Nephron progenitor cell (in vitro differentiated cells): Measurements from ENCODE around the gene KRTAP19-5.

Experiments
- DNase-seq: peaks from one replicate; pipeline ENCODE4 v3.0.0; 2021
- H3K27ac Mint-ChIP-seq: 2 replicates; pipeline ENCODE4 v1.8.0; 2021; ENCODE audit warnings: mild to moderate bottlenecking, moderate library complexity, mixed read lengths
- H3K27me3 Mint-ChIP-seq: 2 replicates; pipeline ENCODE4 v1.8.0; 2021; ENCODE audit warnings: mild to moderate bottlenecking, low read depth, mixed read lengths; ENCODE audit not compliant: poor library complexity
- H3K36me3 Mint-ChIP-seq: 2 replicates; pipeline ENCODE4 v1.8.0; 2021; ENCODE audit warnings: low read depth, mixed read lengths
- H3K4me1 Mint-ChIP-seq: 2 replicates; pipeline ENCODE4 v1.8.0; 2021; ENCODE audit warnings: mixed read lengths
- H3K4me3 Mint-ChIP-seq: 2 replicates; pipeline ENCODE4 v1.8.0; 2021; ENCODE audit warnings: mild to moderate bottlenecking, moderate library complexity, mixed read lengths
- H3K9me3 Mint-ChIP-seq: 2 replicates; pipeline ENCODE4 v1.8.0; 2021; ENCODE audit warnings: mild to moderate bottlenecking, moderate library complexity, mixed read lengths
- CTCF ChIP-seq: fragments of 200-600 bp; sonication (generic); IDR thresholded peaks from 2 replicates; pipeline ENCODE4 v1.5.0; 2021; ENCODE audit warnings: antibody characterized with exemption

The KRTAP19-5 gene

DNA sequence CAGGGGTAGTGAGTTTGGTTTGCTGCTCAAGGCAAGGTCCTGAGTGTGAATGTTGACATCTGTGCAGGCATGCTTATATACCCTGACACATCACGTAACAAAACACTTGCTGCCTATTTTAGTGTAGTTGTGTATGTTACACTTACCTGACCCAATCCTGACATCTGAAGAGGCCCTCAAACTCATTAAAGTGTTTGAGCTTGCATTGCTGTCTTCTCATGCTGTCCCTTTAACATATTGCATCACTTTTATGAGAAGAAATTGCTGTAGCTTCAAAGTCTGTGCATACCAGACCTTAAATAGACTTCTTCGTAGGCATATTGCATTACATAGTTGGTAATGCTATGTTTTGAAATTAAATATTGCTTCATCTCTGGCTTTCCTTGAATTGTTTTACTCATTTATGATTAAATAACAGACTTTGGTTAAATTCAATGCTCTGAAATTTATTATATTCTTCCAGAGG, 9.9 kb downstream of the KRTAP19-5 start, which contains the start of gene KRTAP19-3:
KRTAP19-3 (minus strand) TSS at position 51 of the 466 bp plus-strand sequence. CDS start 56 bp downstream, outside the sequence.
- H3K4me1 Mint-ChIP-seq = no peaks in the 10 kb centered on the region
- H3K27me3 Mint-ChIP-seq = no peaks in the 10 kb centered on the region
- no peak within 1 kb of the TSS for H3K4me3 Mint-ChIP-seq
- TF ChIP-seq CTCF = no peak
- DNase-seq = no peak
- no peak within 1 kb of the TSS for H3K27ac Mint-ChIP-seq
- H3K36me3 Mint-ChIP-seq = peaks cover 13% of the 10 kb centered on the region
- peaks cover 30% of the 10 kb centered on the region for H3K9me3 Mint-ChIP-seq

GRCh38 chr21:30487336-30487735, 14.6 kb downstream of the KRTAP19-5 start, which contains the start of gene KRTAP19-2:
Gene KRTAP19-2, minus strand, starts transcription at chr21:30487436. Its CDS starts 88 bp downstream, at chr21:30487348.
- Mint-ChIP-seq H3K36me3 (peaks cover 28% of the 10 kb centered on the region), H3K27me3 (no peaks in the 10 kb centered on the region), H3K4me3 (no peak within 1 kb of the TSS), H3K27ac (no peak within 1 kb of the TSS), H3K4me1 (no peaks in the 10 kb centered on the region), H3K9me3 (peaks cover 51% of the 10 kb centered on the region)
- DNase-seq = no peak
- no peak for TF ChIP-seq CTCF

GRCh38 chr21:30486180-30486579, 15.8 kb downstream of the KRTAP19-5 start:
- Mint-ChIP-seq H3K36me3 (peaks cover 28% of the 10 kb centered on the region), H3K27me3 (no peaks in the 10 kb centered on the region), H3K9me3 (peaks cover 51% of the 10 kb centered on the region), H3K27ac (no peak overlapping the region), H3K4me1 (peaks cover 5% of the 10 kb centered on the region), H3K4me3 (no peak overlapping the region)
- no peak for DNase-seq
- no peak for TF ChIP-seq CTCF

DNA sequence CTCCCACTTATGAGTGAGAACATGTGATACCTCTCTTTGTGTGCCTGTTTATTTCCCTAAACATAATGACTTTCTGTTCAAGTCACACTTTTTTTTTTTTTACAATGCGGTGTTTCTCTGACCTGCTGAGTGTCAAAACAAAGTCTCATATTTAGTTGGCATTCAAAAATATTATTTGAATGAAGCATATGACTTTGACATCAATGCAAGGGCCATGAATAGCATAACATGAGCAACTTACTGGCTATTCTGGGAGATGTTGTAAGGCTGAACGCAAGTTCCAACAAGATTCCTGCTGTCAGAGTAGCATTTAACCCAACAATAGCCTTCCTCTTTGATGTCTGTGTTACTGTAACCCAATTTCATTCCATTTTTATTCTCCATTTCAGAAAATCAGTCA, 19.8 kb downstream of the KRTAP19-5 start:
- no peak for DNase-seq
- TF ChIP-seq CTCF = no peak
- H3K4me1 Mint-ChIP-seq = peaks cover 23% of the 10 kb centered on the region
- peaks cover 28% of the 10 kb centered on the region for H3K9me3 Mint-ChIP-seq
- no peaks in the 10 kb centered on the region for H3K27me3 Mint-ChIP-seq
- H3K4me3 Mint-ChIP-seq = no peak overlapping the region
- peaks cover 21% of the 10 kb centered on the region for H3K36me3 Mint-ChIP-seq
- no peak overlapping the region for H3K27ac Mint-ChIP-seq

DNA sequence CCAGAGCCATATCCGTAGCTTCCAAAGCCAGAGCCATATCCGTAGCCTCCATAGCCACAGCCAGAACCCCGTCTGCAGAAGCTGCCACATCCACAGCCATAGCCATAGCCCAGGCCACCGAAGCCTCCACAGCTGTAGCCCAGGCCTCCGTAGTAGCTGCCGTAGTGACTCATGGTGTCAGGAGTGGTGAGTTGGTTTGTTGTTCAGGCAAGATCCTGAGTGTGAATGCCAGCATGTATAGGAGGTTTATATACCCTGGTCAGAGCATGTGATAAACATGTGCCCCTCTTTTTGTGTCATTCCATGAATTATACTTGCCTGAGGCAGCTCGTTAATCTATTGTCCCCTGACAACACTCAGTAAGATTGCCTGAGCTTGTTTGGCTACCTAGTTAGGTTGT, 21.8 kb downstream of the KRTAP19-5 start, which contains the start of gene KRTAP19-1:
KRTAP19-1 (minus strand) TSS at position 223 of the 400 bp plus-strand sequence; CDS start at position 173, 50 bp downstream.
- H3K27me3 Mint-ChIP-seq = no peaks in the 10 kb centered on the region

More for the DNA sequence above, 21.8 kb downstream of the KRTAP19-5 start, which contains the start of gene KRTAP19-1:
- Mint-ChIP-seq H3K9me3 (peaks cover 8% of the 10 kb centered on the region), H3K36me3 (peaks cover 10% of the 10 kb centered on the region), H3K27ac (no peak within 1 kb of the TSS), H3K4me3 (no peak within 1 kb of the TSS), H3K4me1 (peaks cover 29% of the 10 kb centered on the region)
- no peak for DNase-seq
- no peak for TF ChIP-seq CTCF
